SK-N-MC (cell line): ENCODE data around the gene BACH2.
"Not testable (repeated sequence)": the region's sequence is repeated elsewhere in the genome, so short reads cannot be mapped to it uniquely, and the experiment has no call there.

Source experiments
- EZH2 ChIP-seq: fragments of 200-600 bp; sonication (generic); IDR thresholded peaks from one replicate; pipeline ENCODE4 v1.6.1; 2017; ENCODE audit warnings: antibody characterized with exemption
- POLR2AphosphoS5 ChIP-seq: IDR thresholded peaks from 2 replicates; pipeline ENCODE4 v1.6.1; 2012; ENCODE audit warnings: mild to moderate bottlenecking, low read depth, low read length, borderline replicate concordance

GRCh38 chr6:90059178-90059577 is 237.5 kb downstream of the BACH2 start:
- TF ChIP-seq POLR2AphosphoS5, EZH2: not testable (repeated sequence)
